Body of pancreas (tissue), 4 donors: ENCODE measurements around the gene GAL3ST1.

Source experiments
- CTCF ChIP-seq, 7 experiments: fragments of 450-650 bp in 4 of 7; fragments of 200-600 bp in 3 of 7; sonication (generic) in 3 of 7; IDR thresholded peaks; one replicate each; pipeline ENCODE4 v1.5.1; 2016 to 2019; ENCODE audit warnings: antibody characterized with exemption in 7 of 7
- POLR2A ChIP-seq, 3 donors: fragments of 450-650 bp; IDR thresholded peaks; one replicate each; pipeline ENCODE4 v1.6.1; 2016; ENCODE audit warnings: antibody characterized with exemption in 3 of 3, mild to moderate bottlenecking in 2 of 3

GRCh38 chr22:30564045-30564760, 10.3 kb downstream of the GAL3ST1 start:
- no peak for TF ChIP-seq CTCF (IDR thresholded peaks at IDR 0.05)
- no peak for TF ChIP-seq POLR2A (IDR thresholded peaks at IDR 0.05)
